Measurements from ENCODE around the gene FAM107B.
"Not testable (repeated sequence)": the region's sequence is repeated elsewhere in the genome, so short reads cannot be mapped to it uniquely, and the experiment has no call there.

Gene FAM107B

DNA sequence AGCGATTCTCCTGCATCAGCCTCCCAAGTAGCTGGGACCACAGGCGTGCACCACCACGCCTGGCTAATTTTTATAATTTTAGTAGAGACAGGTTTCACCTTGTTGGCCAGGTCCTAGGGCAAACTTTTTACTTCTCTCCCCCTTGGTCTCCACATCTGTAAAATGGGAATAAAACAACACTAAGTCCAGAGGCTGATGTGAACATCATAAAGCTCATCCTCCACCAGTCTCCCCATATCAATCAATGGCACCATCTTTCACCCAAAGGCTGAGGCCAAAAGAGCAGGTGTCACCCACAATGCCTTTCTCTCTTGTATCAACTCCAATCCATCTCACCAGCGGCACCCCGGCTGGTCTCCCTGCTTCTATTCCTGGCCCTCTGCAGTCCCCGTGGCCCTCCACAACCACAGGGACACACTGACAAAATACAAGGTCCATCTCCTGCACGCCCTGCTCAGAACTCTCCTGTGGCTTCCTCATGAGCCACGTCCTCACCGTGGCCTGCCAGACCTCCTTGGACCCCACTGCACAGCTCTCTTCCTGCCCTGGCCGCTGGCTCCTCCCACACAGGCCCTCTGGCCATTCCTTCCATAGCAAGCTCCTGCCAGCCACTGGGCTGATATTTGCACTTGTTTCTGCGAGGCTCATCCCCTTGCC lies 179.0 kb downstream of the FAM107B start:
- DNase-seq = no peak

DNA sequence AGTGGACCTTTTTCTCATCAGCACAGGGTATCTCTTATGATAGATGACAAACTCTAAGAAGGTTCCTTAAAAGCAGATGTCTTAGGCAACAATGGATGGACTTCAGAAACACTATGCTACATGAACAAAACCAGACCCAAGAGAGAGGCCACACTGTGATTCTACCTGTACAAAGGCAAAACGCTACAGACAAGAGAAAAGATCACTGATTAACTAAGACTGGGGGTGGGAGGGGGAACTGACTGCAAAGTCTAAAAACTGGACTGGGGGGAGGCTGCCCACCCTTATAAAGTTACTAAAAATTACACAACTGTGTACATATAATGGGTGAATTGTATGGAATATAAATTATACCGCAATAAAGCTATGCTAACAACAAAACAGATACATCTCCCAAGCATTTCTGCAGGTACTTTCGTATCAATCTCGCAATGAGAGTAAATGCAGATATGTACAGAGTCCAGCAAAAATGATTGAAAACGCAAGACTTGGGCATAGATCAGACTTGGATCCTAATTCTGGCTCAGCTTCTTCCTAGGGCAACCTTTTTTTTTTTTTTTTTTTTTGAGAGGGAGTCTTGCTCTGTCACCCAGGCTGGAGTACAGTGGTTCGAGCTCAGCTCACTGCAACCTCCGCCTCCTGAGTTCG lies 179.7 kb downstream of the FAM107B start:
- DNase-seq = no peak

DNA sequence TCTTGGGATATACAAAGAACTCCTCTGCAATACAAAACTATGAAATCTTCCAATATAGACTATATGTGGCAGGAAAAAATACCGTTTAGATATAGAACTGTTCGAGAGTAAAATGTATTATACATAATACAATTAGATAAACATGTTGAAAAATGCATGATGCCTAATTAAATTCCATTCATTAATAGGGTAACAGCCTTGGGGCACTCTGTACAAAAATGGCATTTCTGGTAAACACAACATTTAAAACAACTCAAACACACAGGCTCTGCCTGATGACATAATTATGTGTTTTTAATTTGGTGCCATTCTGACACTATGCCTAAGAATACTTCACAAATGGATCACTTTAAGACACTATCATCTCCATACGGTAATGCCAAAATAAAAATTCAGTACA lies 180.9 kb downstream of the FAM107B start:
- no peak for DNase-seq

DNA sequence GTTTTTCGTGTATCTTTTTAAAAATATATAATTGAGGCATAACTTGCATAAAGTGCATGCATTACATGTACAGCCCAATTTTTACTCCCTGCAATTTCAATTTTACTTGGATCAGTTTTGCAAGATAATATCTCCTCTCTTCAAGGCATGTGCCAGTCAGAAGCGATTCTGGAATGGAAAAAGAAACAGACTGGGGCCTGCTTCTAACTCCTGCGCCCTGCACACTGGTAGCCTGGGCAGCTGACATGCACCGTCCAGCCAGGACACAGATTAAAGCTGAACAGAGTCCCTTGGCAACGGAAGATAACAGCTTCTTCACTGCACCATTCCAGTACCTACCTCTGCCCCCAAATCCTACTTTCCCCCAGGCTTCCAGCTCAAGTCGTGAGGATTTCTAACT lies 182.1 kb downstream of the FAM107B start:
- no peak for DNase-seq

DNA sequence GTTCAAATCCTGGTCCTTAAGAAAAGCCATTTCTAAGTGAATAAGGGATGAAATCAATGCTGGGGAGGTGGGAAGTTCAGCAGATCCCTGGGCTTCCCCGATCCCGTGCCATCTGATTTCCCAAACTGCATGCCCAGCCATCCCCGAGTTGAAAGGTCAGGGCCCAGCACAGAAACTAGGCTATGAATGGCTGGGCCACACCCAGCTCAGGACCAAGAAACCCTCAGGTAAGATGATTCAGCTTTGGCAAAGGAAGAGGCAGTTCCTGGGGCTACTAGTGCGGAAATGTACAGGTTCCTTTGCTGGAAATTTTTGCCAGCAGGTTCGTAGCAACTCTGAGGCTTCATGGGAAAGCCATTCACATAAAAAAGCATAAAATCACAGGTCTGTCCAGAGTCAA lies 182.7 kb downstream of the FAM107B start:
- no peak for DNase-seq

DNA sequence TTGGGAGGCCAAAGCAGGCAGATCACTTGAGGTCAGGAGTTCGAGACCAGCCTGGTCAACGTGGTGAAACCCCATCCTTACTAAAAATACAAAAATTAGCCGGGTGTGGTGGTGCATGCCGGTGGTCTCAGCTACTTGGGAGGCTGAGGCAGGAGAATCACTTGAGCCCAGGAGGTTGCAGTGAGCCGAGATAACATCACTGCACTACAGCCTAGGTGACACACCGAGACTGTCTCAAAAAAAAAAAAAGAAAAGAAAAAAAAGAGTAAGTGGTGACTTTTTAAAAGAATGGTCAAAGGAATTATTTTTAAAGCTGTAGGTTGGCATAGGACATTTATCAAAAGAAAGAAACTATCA lies 185.8 kb downstream of the FAM107B start:
- not testable (repeated sequence) for DNase-seq

DNA sequence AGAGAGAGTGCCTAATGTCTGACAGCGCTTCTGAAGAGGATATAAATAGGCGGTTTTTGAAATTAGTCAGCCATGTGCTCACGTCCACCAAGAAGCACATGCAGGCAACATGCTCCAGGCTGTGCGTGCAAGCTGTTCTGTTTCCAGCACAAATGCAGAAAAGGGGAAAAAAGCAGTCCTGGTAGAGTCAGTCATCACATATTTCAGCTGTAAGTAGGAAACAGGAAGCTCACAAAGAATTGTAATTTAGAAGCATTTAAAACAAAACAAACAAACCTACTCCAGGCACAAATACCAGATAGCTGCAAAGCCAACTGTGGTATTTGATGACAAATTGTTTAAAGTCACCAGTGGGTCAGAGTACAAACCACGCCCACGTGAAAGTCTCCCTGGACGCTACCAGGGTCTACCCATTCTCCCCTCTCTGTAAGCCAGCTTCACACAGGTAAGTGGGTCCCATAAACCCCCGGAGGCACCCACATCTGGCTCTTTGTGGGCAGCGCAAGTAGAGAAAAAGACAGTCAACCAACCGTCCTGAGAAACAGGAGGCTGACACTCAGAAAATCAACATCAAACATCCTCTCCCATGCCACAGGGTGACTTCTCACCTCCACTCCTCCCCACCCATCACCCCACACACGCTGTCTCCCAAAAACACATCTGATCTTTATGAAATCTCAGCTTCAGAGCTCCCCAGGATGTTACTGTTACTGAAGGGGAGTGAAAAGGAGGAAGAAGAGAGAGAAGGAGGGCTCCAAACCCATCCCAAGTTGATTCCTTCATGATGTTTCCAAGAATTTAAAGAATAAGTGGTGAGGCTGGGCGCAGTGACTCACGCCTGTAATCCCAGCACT lies 186.4 kb downstream of the FAM107B start:
- peak; percentile 69 for DNase-seq

DNA sequence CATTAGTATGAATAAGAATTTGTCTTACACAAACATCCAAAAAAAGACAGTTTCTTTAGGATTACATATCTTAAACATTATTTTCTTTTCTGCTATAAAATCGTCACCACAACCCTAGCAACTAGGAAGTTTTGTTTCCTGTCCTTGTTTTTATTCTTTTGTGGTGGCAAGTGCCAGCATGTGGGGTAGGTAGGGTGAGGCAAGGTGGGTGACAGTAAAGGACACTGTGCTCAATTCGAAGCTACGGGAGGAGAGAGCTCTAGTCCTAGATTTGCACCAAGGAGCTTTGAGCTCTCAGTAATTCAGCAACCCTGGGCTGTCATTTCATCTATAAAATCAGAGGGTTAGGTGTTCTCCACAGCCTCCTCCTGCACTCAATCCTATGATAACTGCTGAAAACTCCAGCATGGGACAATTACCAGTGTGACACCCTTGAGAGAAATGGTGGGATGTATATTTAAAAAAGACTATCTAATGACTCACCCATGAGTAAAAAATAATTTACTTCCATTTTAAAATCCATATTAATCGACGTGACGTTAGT lies 187.1 kb downstream of the FAM107B start:
- DNase-seq = no peak

DNA sequence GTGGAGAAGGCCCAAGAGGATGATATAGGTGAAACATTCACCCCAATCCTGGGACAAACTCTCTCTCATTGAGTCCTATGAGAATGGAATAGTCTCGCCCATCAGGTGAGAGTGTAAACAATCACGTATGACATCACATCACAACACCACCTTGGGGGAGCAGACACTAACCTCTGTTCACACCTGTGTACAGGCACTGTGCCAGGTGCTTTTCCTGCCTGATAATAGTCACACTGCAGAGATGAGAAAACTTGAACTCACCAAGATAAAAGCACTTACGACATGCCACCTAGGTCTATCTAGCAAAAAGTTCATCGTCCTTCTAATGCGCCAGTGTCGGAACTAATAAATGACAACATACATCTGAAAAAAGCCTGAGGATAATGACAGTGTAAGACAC lies 187.8 kb downstream of the FAM107B start:
- no peak for DNase-seq

DNA sequence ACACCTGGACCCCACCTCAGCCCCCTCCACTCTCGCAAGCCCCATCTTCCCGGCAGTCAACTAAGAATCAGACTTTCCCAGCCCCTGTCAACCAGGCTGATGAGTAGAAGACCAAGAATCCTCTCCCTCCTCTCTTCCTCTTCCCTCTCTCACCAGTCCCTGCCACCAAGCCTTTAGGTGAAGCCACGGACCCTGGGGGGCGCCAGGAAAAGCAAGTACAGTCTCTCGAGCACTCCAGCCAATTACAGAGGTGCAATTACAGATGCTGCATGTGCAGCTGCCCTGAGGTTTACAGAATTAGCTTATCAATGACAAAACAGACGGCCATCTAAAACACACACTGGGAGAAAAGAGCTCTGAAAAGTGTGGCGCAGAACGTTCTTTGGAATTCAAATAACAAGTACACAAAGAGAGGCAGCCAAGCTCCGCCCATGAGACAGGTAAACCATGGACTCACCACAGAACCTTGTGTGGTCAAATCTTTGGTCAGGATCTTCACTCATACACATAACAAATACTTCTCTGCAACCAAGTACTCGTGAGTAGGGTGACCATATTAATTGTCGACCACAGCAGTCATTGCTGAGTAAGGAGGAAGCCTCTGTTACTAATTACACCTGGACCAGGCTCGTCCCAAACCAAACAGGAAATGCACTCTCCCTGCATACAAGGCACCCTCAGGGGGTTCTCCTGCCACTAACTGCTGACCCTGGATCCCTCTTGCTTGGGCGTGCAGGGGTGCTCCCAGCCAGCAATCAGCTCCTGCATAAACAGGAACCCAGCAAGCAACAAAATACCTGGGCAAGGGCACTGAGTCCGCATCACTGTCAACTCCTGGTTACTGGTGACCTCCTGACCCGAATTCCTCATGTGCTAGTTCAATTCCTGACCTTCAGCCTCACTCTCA lies 189.2 kb downstream of the FAM107B start:
- no peak for DNase-seq

DNA sequence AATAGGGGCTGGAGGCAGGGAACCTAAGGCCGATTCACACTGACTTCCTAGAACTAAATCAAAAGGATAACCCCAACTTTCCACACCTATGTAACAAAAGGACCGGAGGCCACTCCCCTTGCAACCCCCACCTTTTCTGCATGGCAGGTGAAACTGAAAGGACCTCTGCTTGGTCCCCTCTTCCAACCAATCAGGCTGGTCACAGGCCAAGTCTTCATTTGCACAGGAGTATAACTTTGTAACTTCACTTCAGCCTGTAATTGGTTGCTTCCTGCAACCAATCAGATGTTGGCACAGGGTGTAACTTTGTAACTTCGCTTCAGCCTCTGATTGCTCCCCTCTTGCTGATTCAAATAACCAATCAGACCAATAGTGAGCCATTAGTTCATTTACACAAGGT lies 190.0 kb downstream of the FAM107B start:
- no peak for DNase-seq

DNA sequence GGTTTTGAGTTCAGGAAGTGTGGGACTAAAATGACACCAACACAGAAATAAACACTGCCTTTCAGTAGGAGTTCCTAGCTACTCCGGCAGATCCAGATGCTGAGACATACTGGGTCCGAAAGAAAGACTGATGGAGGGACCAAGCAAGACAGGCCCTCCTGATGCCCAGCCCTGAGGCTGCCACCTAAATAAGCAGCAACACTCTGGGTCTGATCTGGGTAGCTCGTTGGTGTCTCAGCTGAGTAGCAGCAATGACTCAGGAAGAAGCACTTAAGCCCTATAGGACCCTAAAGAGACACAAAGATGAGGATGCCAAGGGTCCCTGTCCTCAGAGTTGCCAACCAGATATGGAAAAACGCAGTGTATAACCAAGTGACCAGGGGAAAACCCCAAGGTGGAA lies 190.7 kb downstream of the FAM107B start:
- no peak for DNase-seq

DNA sequence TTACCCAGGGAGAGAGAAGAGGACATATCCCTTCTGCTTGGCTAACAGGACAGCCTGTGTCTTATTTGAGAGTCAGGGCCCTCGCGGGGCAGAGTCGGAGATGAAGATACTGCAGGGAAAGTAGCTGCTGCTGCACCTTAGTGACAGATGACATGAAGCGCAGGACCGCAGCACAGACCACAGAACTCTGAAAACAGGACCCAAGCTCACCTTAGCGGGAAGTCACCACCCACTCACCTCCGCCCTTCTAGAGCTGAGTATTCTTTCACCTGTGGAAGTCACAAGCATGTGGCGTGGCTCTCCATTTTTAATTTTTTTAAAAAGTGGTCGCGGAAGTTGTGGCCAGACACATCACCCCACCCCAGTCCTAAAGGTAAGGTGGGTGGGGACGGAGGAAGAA lies 191.4 kb downstream of the FAM107B start:
- DNase-seq = no peak

DNA sequence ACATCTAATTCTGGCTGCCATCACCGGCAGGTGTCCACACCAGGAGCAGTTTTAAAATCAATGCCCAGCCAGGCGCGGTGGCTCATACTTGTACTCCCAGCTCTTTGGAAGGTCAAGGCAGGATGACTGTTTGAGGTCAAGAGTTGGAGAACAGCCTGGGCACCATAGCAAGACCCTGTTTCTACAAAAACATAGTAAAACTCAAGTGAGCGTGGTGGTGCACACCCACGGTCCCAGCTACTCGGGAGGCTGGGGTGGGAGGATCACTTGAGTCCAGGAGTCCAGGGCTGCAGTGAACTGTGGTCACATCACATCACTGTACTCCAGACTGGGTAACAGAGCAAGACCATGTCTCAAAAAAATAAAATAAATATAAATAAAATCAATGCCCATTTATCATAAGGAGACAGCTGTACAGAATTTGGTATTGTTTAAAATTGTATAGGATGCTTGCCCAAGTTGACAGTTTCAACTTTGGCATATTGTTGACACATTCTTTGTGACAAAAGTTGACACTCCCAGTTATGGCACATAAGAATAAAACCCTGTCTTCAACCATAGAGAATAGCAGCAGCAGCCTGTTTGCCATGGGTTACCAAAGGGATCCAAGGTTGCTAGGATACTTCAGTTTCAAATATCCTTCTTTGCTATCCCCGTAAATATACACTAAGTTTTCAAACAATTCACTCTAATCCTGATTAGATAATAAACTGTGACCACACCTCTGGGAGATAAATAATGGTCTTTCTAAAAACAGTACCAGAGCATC lies 193.0 kb downstream of the FAM107B start:
- DNase-seq = no peak

DNA sequence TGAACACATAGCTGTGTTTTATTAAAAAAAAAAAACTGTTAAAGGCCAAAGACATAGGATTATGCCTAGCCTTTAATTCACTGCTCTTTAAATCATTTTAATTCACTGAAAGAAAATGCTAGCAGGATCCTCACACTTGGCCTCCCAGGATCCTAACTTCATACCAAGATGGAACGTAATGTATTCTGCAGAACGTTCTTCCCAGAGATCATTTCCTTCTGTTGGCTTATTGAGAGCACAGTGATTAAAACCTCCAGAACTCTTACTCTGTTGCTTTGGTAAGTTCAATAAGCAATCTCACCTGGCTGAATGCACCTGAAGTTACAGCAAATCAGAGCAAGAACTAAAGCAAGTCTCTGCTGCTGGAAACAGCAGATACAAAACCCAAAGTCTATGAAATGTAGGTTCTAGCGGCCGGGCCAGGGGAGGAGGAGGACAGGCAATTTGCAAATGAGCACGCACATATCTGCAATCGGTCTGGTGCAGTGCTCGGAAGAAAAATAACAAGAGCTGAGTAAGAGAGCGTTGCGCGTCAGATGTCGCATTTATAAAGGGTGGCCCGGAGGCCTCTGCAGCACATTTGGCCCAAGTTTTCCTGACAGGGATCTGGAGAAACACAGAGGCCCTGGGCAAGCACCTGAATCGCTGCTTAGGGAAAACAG lies 193.9 kb downstream of the FAM107B start:
- no peak for DNase-seq

DNA sequence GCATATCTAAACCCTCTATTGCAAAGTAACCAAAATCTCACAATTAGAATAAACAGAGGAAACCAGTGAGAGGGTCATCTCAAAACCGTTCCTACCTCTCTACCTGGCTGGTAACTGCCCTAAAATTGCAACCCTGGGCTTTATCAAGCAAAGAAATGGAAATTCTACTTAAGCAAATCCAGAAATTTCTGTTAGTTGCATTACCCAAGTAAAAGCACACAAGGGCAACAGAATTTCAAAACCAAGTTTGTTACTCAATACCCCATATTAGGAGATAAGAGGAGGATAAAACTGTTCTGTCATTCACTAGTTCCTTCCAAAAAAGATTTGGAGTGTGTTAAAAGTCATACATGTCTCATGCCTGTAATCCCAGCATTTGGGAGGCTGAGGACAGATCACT lies 195.3 kb downstream of the FAM107B start:
- peak; percentile 84 for DNase-seq

DNA sequence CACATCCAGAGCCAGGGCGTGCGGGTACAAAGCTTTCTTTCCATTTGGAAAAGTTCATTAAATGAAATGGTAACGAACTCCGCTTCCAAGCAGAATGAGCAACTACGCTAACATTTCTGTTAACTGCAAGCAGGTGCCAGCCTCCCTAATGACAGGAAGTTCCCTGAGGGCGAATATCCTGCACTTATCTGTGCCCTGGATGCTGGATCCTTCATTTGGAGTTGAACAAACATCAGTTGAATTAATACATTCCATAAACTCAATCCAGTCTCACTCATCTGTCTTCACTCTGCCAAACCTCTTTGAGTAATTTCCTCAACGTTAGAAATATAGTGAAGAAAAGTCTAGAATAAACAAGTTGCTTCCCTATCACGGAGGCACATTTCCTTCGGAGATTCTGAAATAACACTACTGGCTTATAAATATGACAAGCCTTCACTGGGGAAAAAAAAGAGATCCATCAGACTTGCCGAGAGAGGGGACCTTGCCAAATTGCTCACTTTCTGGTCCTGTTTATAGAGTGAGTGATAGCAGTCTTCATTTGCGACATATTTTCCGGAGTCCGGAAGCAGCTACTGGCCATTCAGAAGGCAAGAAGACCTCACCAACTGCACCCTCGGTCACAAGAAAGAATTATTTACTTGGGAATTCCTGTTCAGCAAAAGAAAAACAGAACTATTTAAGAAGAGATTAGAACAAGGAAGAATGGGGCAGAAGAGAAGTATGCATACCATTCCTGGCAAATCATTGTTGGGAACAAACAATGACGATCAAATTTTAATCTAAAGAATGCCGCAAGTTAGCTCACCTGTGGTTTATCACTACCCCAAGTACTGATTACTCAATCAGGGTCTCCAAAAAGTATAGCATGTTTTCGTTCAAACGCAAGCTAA lies 196.4 kb downstream of the FAM107B start:
- peak; percentile 73 for DNase-seq

DNA sequence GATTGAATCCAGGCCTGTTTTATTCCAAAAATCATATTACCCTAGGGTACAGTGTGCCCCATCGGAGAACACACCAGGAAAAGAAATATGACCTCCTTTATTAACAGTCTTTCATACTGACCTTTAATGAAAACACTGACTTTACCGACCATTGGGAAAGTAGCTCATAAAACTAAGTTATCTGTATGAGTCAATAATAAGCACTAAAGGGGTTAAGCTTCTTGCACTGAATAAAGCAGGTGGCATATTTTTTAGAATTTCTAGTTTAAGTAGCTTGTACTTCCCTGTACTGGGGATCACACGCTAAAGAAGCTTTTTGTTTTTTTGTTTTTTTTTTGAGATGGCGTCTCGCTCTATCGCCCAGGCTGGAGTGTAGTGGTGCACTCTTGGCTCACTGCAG lies 199.8 kb downstream of the FAM107B start:
- no peak for DNase-seq

DNA sequence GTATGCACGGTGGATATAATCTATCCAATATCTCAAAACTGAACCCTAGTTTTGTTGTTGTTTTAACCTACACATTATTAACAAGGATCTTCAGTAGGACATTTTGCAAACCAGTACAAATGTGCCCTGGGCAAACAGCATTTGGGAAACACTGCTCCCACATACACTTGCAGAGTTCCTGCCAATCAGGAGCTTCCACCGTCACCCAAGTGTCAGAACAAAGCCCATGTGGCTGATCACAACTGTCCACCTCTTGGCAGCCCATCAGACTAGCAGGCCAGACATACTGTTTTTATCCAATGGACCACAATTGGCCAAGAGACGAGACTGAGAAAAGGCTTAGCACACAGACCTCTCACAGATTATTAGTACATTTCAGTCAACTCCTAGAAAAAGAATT lies 200.4 kb downstream of the FAM107B start:
- DNase-seq = no peak

DNA sequence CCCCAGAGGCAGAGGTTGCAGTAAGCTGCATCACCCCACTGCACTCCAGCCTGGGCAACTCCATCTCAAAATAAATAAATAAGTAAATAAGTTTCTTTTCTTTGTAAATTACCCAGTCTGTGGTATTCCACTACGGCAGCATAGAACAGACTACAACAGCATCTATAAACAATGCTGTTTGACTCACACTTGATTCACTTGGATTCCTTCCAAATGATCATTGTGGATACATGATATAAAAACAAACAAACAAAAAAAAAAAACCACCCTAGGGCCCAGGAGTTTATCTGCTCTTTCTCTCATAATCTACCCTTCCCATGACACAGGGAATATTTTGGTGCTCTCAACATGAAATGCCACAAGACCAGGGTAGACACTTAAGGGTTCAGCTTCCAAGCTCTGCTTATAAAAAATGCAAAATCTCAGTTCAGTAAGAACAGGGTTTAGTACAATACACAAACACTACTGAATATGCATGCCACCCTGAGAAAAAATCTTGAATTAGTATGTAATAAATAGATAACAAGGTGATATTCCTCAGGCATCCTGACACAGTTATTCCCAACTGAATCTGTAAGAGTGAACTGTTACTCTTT lies 200.9 kb downstream of the FAM107B start:
- DNase-seq = no peak
